ENCODE results near the gene ADAMTS10. TPM values are rescaled to one million over a fixed set of nuclear protein-coding genes. Genes with fewer than 3 reads are reported as not detected.

ADAMTS10 gene
- total RNA-seq, 1 experiment from 2014 or later: 26.5 TPM

DNA sequence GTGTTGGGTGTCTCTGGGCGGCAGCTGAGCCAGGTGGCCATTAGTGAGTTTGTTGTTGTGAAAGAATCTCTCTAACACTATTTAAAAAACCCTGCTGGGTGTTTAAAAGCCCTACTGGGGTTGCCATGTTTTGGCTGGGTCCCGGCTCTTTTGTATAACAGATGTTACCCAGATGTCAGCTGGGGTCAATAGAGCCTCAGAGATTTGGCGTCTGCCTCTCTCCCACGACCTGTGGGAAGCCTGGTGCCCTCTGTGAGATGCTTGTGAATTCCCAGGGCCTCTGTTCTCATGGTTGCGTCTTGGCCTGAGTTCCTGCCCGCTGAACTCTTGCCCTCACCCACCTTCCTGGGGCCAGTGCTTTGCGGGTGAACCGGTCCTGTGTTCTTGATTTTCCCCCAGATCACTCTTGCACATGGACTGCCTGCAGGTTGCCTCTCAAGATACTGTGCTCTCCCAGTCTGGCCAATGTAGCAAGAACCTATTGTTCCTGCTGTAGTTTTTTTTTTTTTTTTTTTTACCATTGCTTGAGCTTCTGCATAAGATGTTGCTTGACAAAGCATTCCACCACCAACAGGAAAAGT is 29.4 kb upstream of the ADAMTS10 start:
- Histone ChIP-seq H3K27me3 (ENCODE audit: insufficient read depth, low read length) (no peaks in the 10 kb centered on the region), H3K27ac (ENCODE audit: insufficient read length, low read depth, low read length) (no peak overlapping the region), H2BK20ac (ENCODE audit: low read depth, low read length, poor library complexity, severe bottlenecking) (no peak overlapping the region), H4K8ac (replicated peaks; ENCODE audit: insufficient read length, low read depth, low read length) (no peak overlapping the region), H4K20me1 (ENCODE audit: control insufficient read depth, insufficient read depth, insufficient read length) (no peaks in the 10 kb centered on the region), H3K56ac (ENCODE audit: insufficient read length, low read depth, low read length) (no peak overlapping the region), H3K18ac (ENCODE audit: insufficient read length, low read depth, low read length) (no peak overlapping the region), H4K91ac (ENCODE audit: insufficient read length, low read depth, low read length) (no peak overlapping the region), H2BK120ac (ENCODE audit: low read depth, low read length, poor library complexity, severe bottlenecking) (no peak overlapping the region), H2BK15ac (ENCODE audit: low read depth, low read length) (no peak overlapping the region), H3K4me1 (ENCODE audit: insufficient read depth, low read length) (no peaks in the 10 kb centered on the region), H3K9me3 (ENCODE audit: control insufficient read depth, low read depth, low read length) (no peaks in the 10 kb centered on the region), H2BK12ac (ENCODE audit: insufficient read length, low read depth, low read length) (no peak overlapping the region), H3K23me2 (ENCODE audit: insufficient read length, low read depth, low read length, poor library complexity, severe bottlenecking) (no peaks in the 10 kb centered on the region), H2AFZ (ENCODE audit: low read length) (no peak overlapping the region), H3T11ph (ENCODE audit: low read length) (no peak overlapping the region), H3K4me2 (ENCODE audit: insufficient read depth, insufficient read length, low read length) (no peak overlapping the region), H3K14ac (ENCODE audit: insufficient read depth, low read length) (no peak overlapping the region), H3K4ac (ENCODE audit: low read depth, low read length) (no peak overlapping the region), H3K23ac (ENCODE audit: insufficient read length, low read depth, low read length) (no peak overlapping the region), H3K79me2 (ENCODE audit: insufficient read depth, low read length) (no peaks in the 10 kb centered on the region), H2BK5ac (ENCODE audit: insufficient read length, low read length) (no peak overlapping the region), H3K9ac (ENCODE audit: extremely low read depth, insufficient read length, low read length) (no peak overlapping the region), H2AK5ac (ENCODE audit: insufficient read length, low read length) (no peak overlapping the region), H3K79me1 (ENCODE audit: insufficient read depth, low read depth, low read length, poor library complexity, severe bottlenecking) (no peaks in the 10 kb centered on the region), H4K5ac (ENCODE audit: insufficient read length, low read depth, low read length) (no peak overlapping the region)
- H3K27me3 Mint-ChIP-seq (ENCODE audit: low read depth): peaks cover 32% of the 10 kb centered on the region
- no peaks in the 10 kb centered on the region; a peak in 1 of 7 replicates for H3K36me3 Mint-ChIP-seq (ENCODE audit: insufficient read depth in 1 of 3, low read depth in 3 of 3)
- no CpG with 5 or more reads among the region's 8 CpGs for WGBS (ENCODE audit: extremely low coverage, insufficient read length, low lambda C conversion rate)
- peak overlapping the region in 2 of 3 experiments; percentile 23 to 80; a peak in 3 of 7 replicates for H3K27ac Mint-ChIP-seq
- peaks cover 4 to 16% of the 10 kb centered on the region in 2 experiments; a peak in 4 of 5 replicates for H3K9me3 Mint-ChIP-seq
- no peak for DNase-seq
- TF ChIP-seq, protein P1, sequence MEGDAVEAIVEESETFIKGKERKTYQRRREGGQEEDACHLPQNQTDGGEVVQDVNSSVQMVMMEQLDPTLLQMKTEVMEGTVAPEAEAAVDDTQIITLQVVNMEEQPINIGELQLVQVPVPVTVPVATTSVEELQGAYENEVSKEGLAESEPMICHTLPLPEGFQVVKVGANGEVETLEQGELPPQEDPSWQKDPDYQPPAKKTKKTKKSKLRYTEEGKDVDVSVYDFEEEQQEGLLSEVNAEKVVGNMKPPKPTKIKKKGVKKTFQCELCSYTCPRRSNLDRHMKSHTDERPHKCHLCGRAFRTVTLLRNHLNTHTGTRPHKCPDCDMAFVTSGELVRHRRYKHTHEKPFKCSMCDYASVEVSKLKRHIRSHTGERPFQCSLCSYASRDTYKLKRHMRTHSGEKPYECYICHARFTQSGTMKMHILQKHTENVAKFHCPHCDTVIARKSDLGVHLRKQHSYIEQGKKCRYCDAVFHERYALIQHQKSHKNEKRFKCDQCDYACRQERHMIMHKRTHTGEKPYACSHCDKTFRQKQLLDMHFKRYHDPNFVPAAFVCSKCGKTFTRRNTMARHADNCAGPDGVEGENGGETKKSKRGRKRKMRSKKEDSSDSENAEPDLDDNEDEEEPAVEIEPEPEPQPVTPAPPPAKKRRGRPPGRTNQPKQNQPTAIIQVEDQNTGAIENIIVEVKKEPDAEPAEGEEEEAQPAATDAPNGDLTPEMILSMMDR (conservative IDR thresholded peaks at IDR 0.05): no peak
- peaks cover 12 to 15% of the 10 kb centered on the region in 2 experiments for H3K4me1 Mint-ChIP-seq
- peak overlapping the region in 1 of 2 experiments; percentile 9; a peak in 1 of 5 replicates for H3K4me3 Mint-ChIP-seq

Measured in H9 (cell line).